Heart left ventricle (tissue), 16 donors: Measurements from ENCODE around the gene QPCTL. TPM values are rescaled to one million over a fixed set of nuclear protein-coding genes. Genes with fewer than 3 reads are reported as not detected.

Experiments used
- ATAC-seq, 4 donors: fragments of 200-7000 bp; cut with Tn5 transposase; one replicate each; pipeline ENCODE4 v1.9.1; 2020 to 2022; ENCODE audit warnings: moderate library complexity in 4 of 4, mild to moderate bottlenecking in 3 of 4, moderate number of reproducible peaks in 1 of 4
- DNase-seq, 5 donors: peaks; one replicate each; pipeline ENCODE4 v3.0.0-alpha.2; 2020
- H3K27ac ChIP-seq, 12 donors: fragments of 200-600 bp; sonication (generic) in 4 of 12; one replicate each; pipeline versions ENCODE4 v1.5.0 to v1.8.0; 2016 to 2022; ENCODE audit warnings: mild to moderate bottlenecking in 2 of 12
- H3K27me3 ChIP-seq, 9 donors: fragments of 200-600 bp; sonication (generic) in 2 of 9; one replicate each; pipeline versions ENCODE4 v1.5.1 to v1.8.0; 2016 to 2022; ENCODE audit warnings: mild to moderate bottlenecking in 3 of 9
- H3K36me3 ChIP-seq, 9 donors: fragments of 200-600 bp; sonication (generic) in 2 of 9; one replicate each; pipeline versions ENCODE4 v1.5.0 to v1.8.0; 2018 to 2022; ENCODE audit warnings: mild to moderate bottlenecking in 2 of 9
- H3K4me1 ChIP-seq, 12 donors: fragments of 200-600 bp; sonication (generic) in 4 of 12; one replicate each; pipeline versions ENCODE4 v1.5.0 to v1.8.0; 2016 to 2022; ENCODE audit warnings: mild to moderate bottlenecking in 3 of 12
- H3K4me3 ChIP-seq, 12 donors: fragments of 200-600 bp; sonication (generic) in 4 of 12; one replicate each; pipeline versions ENCODE4 v1.5.0 to v1.8.0; 2017 to 2022; ENCODE audit warnings: mild to moderate bottlenecking in 9 of 12, moderate library complexity in 4 of 12
- H3K9me3 ChIP-seq, 12 donors: fragments of 200-600 bp; sonication (generic) in 4 of 12; one replicate each; pipeline versions ENCODE4 v1.5.0 to v1.8.0; 2016 to 2022; ENCODE audit warnings: mild to moderate bottlenecking in 1 of 12
- CTCF ChIP-seq, 12 donors: fragments of 200-600 bp; sonication (generic) in 4 of 12; IDR thresholded peaks; one replicate each; pipeline versions ENCODE4 v1.5.0 to v1.8.0; 2018 to 2022; ENCODE audit warnings: antibody characterized with exemption in 12 of 12, mild to moderate bottlenecking in 5 of 12
- POLR2A ChIP-seq, 2 donors: fragments of 450-650 bp; IDR thresholded peaks; one replicate each; pipeline ENCODE4 v1.6.1; 2017; ENCODE audit warnings: antibody characterized with exemption in 2 of 2, mild to moderate bottlenecking in 2 of 2, moderate library complexity in 2 of 2
- WGBS, 4 donors: extraction: QIAGEN DNeasy Blood & Tissue Kit in 2 of 4; methylation state at CpG; one replicate each; pipeline versions ENCODE4 v1.1.5 to v1.1.7; 2013 to 2018; 5-methylcytosine and 5-hydroxymethylcytosine counted together
- intact Hi-C, 10 donors: fragments of 100-400 bp; cut with DNase I; formaldehyde crosslinking; loops; one replicate each; pipeline versions ENCODE4 v1.11.1 to v1.14.2; 2022
- polyA plus RNA-seq, 2 donors: library from polyadenylated mRNA; stranded (reverse); fragments of 200-250 nt; gene quantifications; one replicate each; pipeline ENCODE4 v1.2.3, GENCODE V29; 2013
- total RNA-seq, 9 donors: library from RNA; depleted of rRNA in 2 of 9; stranded (reverse); fragments of >200 nt in 2 of 9; fragmentation: NEBNext Ultra II Directional in 3 of 9; extraction: Animal tissue kit (Norgen Biotek cat#: 25700) in 3 of 9; gene quantifications; one replicate each; pipeline versions ENCODE4 v1.1.0 to v1.2.4, GENCODE V29; 2016 to 2023
- donor health status: ischemic (EF 13 %, LVEDD 7.1; RV severe dilation, severe dysfunction).
- donor health status: healthy with polysubstance abuse.
- donor health status: DM: no; HTN: yes; CAD: no.
- donor health status: DM: no; HTN: no; CAD: no.
- donor health status: ischemic (EF 25% LVEDD 6.9; RV normal size, moderate dysfunction).
- donor health status: ischemic (EF 25% LVEDD 5.7; RV mildly dilated, moderate dysfunction).
- donor health status: healthy.
- donor health status: DM: yes; HTN: yes; CAD: no.
- donor health status: ischemic (EF 35%, LVEDD 5.7; RV mildly dilated, moderate dysfunction).
- donor health status: nonischemic (EF 11% LVEDD 7.7; RV severe dilation, severe dysfunction).
- donor health status: DM: yes; HTN: yes; CAD: no.
- donor health status: PGD.
- donor health status: ischemic (EF 29% LVEDD 5.4; RV normal size, mild dysfunction).
- donor health status: nonischemic (EF 23%, LVEDD 6.1; RV moderate dilation, normal function).

QPCTL gene
- total and polyA plus RNA-seq, 11 donors, result 1.5 to 5.5 (median 2.9) TPM

GRCh38 chr19:45693106-45693788 is 781 bp downstream of the QPCTL start:
- TF ChIP-seq CTCF (IDR thresholded peaks at IDR 0.05) (peak; percentile 80 to 93 (median 86)), POLR2A (IDR thresholded peaks at IDR 0.05) (no peak)
- Histone ChIP-seq H3K27ac (peak overlapping the region in 11 of 12 donors; percentile 74 to 95 (median 84)), H3K36me3 (peaks cover 0 to 15% (median 6%) of the 10 kb centered on the region in 9 donors), H3K4me3 (peak overlapping the region; percentile 43 to 89 (median 77)), H3K9me3 (no peaks in the 10 kb centered on the region), H3K27me3 (no peaks in the 10 kb centered on the region), H3K4me1 (peaks cover 0 to 22% (median 8%) of the 10 kb centered on the region in 12 donors)
- intact Hi-C loops, result loop anchor here in 6 of 10 donors (1.0 to 5.0 kb wide), 6 partner anchors 24 to 186 kb away; partner anchors contain the start of genes SIX5 (in 2 of the 6), FBXO46 (in 1 of the 6), MEIOSIN (in 1 of the 6) and VASP (in 1 of the 6)
- WGBS, 4 donors, result 0 to 2% (median 1%) methylated on average over 22 of the region's 22 CpGs
- ATAC-seq (peak in 1 of 4 donors; percentile 27), DNase-seq (peak; percentile 74 to 87 (median 79))

GRCh38 chr19:45701676-45702075 is 9.2 kb downstream of the QPCTL start:
- TF ChIP-seq CTCF (IDR thresholded peaks at IDR 0.05) (no peak), POLR2A (IDR thresholded peaks at IDR 0.05) (no peak)
- Histone ChIP-seq H3K4me3 (no peak overlapping the region), H3K4me1 (peaks cover 0 to 1% (median 0%) of the 10 kb centered on the region in 12 donors), H3K27me3 (no peaks in the 10 kb centered on the region), H3K27ac (no peak overlapping the region), H3K9me3 (no peaks in the 10 kb centered on the region), H3K36me3 (peaks cover 0 to 18% (median 11%) of the 10 kb centered on the region in 9 donors)
- intact Hi-C loops, result no loop called here
- 61 to 74% (median 68%) methylated on average over 6 to 7 of the region's 7 CpGs for WGBS, 4 donors
- ATAC-seq, result no peak
- no peak for DNase-seq

GRCh38 chr19:45705115-45705514 is 12.6 kb downstream of the QPCTL start:
- intact Hi-C loops, result no loop called here
- no peaks in the 10 kb centered on the region for H3K27me3 ChIP-seq
- peaks cover 0 to 7% (median 0%) of the 10 kb centered on the region in 12 donors for H3K4me1 ChIP-seq
- WGBS, 4 donors, result 91 to 97% (median 95%) methylated on average over 9 of the region's 9 CpGs
- H3K27ac ChIP-seq, result no peak overlapping the region
- H3K4me3 ChIP-seq, result no peak overlapping the region
- no peak for DNase-seq
- ATAC-seq, result no peak
- peaks cover 0 to 18% (median 11%) of the 10 kb centered on the region in 9 donors for H3K36me3 ChIP-seq
- no peaks in the 10 kb centered on the region for H3K9me3 ChIP-seq
- TF ChIP-seq CTCF (IDR thresholded peaks at IDR 0.05) (no peak), POLR2A (IDR thresholded peaks at IDR 0.05) (no peak)

GRCh38 chr19:45705710-45706415 is 13.4 kb downstream of the QPCTL start:
- H3K4me1 ChIP-seq, result peaks cover 0 to 13% (median 0%) of the 10 kb centered on the region in 12 donors
- no peak overlapping the region for H3K27ac ChIP-seq
- ATAC-seq, result no peak
- WGBS, 4 donors, result 92 to 97% (median 94%) methylated on average over 11 to 12 of the region's 12 CpGs
- no peaks in the 10 kb centered on the region for H3K9me3 ChIP-seq
- no peak for TF ChIP-seq POLR2A (IDR thresholded peaks at IDR 0.05)
- no peak for TF ChIP-seq CTCF (IDR thresholded peaks at IDR 0.05)
- no peak for DNase-seq
- no peaks in the 10 kb centered on the region for H3K27me3 ChIP-seq
- intact Hi-C loops, result no loop called here
- peaks cover 0 to 22% (median 14%) of the 10 kb centered on the region in 9 donors for H3K36me3 ChIP-seq
- H3K4me3 ChIP-seq, result no peak overlapping the region
